SK-N-SH (cell line): ENCODE measurements around the gene SCN9A. TPM values are rescaled to one million over a fixed set of nuclear protein-coding genes. Genes with fewer than 3 reads are reported as not detected.
A peak's percentile ranks its signal among the peaks of the same experiment; 100 is the strongest.

Experiments
- CTCF ChIA-PET: fragments of 300-600, 350-600 bp; formaldehyde crosslinking; extraction: SDS; loops from one replicate; lab custom pipeline; 2021; lab: Yijun Ruan, JAX
- POLR2A ChIA-PET: fragments of 350-600 bp; sonication (Branson Sonifier 250); formaldehyde crosslinking; extraction: SDS; loops from one replicate; lab custom pipeline; 2020; ENCODE audit warnings: antibody characterized with exemption, inconsistent platforms; lab: Yijun Ruan, JAX
- DNase-seq: peaks from one replicate; pipeline ENCODE4 v3.0.0; 2012
- H2AFZ ChIP-seq: fragments of 200-600 bp; sonication (generic); 2 replicates; pipeline ENCODE4 v1.8.1; 2016; ENCODE audit warnings: antibody characterized with exemption, mild to moderate bottlenecking, low read depth
- H3F3A ChIP-seq: fragments of 200-600 bp; sonication (generic); replicated peaks from 2 replicates; pipeline ENCODE3; 2016; ENCODE audit warnings: antibody characterized with exemption, mild to moderate bottlenecking; ENCODE audit not compliant: insufficient read depth
- H3K27ac ChIP-seq, 2 experiments: fragments of 200-500 bp in 1 of 2; fragments of 200-600 bp in 1 of 2; sonication (Bioruptor generic) in 1 of 2; sonication (generic), shearing (Covaris generic) in 1 of 2; 2 replicates each; pipeline versions ENCODE4 v1.5.1 to v1.6.1; 2014 to 2016; ENCODE audit warnings: low read depth in 2 of 2, inconsistent platforms in 1 of 2, low read length in 1 of 2, mild to moderate bottlenecking in 1 of 2, mixed read lengths in 1 of 2
- H3K27me3 ChIP-seq: fragments of 200-600 bp; sonication (generic), shearing (Covaris generic); 2 replicates; pipeline ENCODE4 v1.6.1; 2016; ENCODE audit warnings: mixed run types; ENCODE audit not compliant: insufficient read depth
- H3K36me3 ChIP-seq, 2 experiments: fragments of 200-500 bp in 1 of 2; fragments of 200-600 bp in 1 of 2; sonication (Bioruptor generic) in 1 of 2; sonication (generic) in 1 of 2; replicated peaks in 1 of 2; 2 replicates each; pipeline versions ENCODE3 to v1.5.1; 2014 to 2016; ENCODE audit warnings: low read length in 1 of 2, mild to moderate bottlenecking in 1 of 2; ENCODE audit not compliant: insufficient read depth in 2 of 2, control insufficient read depth in 1 of 2
- H3K4me1 ChIP-seq, 2 experiments: fragments of 200-500 bp in 1 of 2; fragments of 200-600 bp in 1 of 2; sonication (Bioruptor generic) in 1 of 2; sonication (generic), shearing (Covaris generic) in 1 of 2; 2 replicates each; pipeline versions ENCODE4 v1.5.1 to v1.6.1; 2014 to 2016; ENCODE audit warnings: low read depth in 1 of 2, low read length in 1 of 2, mixed run types in 1 of 2; ENCODE audit not compliant: insufficient read depth in 2 of 2, control insufficient read depth in 1 of 2
- H3K4me2 ChIP-seq: fragments of 200-600 bp; sonication (generic), shearing (Covaris generic); 2 replicates; pipeline ENCODE4 v1.6.1; 2017; ENCODE audit warnings: mixed run types
- H3K4me3 ChIP-seq, 2 experiments: fragments of 200-500 bp in 1 of 2; fragments of 200-600 bp in 1 of 2; sonication (Bioruptor generic) in 1 of 2; sonication (generic), shearing (Covaris generic) in 1 of 2; 2 replicates each; pipeline versions ENCODE4 v1.5.1 to v1.8.1; 2014 to 2016; ENCODE audit warnings: low read depth in 2 of 2, inconsistent platforms in 1 of 2, low read length in 1 of 2, mild to moderate bottlenecking in 1 of 2, mixed read lengths in 1 of 2, moderate library complexity in 1 of 2
- H3K79me2 ChIP-seq: fragments of 200-600 bp; sonication (generic); 2 replicates; pipeline ENCODE4 v1.8.1; 2017; ENCODE audit warnings: mild to moderate bottlenecking; ENCODE audit not compliant: insufficient read depth
- H3K9ac ChIP-seq: fragments of 200-600 bp; sonication (generic); 2 replicates; pipeline ENCODE4 v1.6.1; 2017; ENCODE audit warnings: mixed run types
- H3K9me2 ChIP-seq: fragments of 200-600 bp; sonication (generic); 2 replicates; pipeline ENCODE4 v1.6.1; 2017; ENCODE audit warnings: mixed run types
- H3K9me3 ChIP-seq: fragments of 200-600 bp; sonication (generic); 2 replicates; pipeline ENCODE4 v1.6.1; 2017; ENCODE audit warnings: mixed run types, mild to moderate bottlenecking, moderate library complexity
- H4K20me1 ChIP-seq: fragments of 200-600 bp; sonication (generic); 2 replicates; pipeline ENCODE4 v1.6.1; 2017; ENCODE audit warnings: mild to moderate bottlenecking, mixed run types; ENCODE audit not compliant: insufficient read depth
- CHD2 ChIP-seq: fragments of 150-350 bp; IDR thresholded peaks from 2 replicates; pipeline ENCODE4 v1.6.1; 2018; ENCODE audit warnings: low read length; ENCODE audit not compliant: partially characterized antibody
- EP300 ChIP-seq, 2 experiments: IDR thresholded peaks; 2 replicates each; pipeline versions ENCODE4 v1.4.0 to v1.6.1; 2012; ENCODE audit warnings: borderline replicate concordance in 1 of 2, low read depth in 1 of 2, low read length in 1 of 2
- FOSL2 ChIP-seq: IDR thresholded peaks from 2 replicates; pipeline ENCODE4 v1.4.0; 2012; ENCODE audit warnings: low read depth, mild to moderate bottlenecking, moderate library complexity, borderline replicate concordance
- FOXJ3 ChIP-seq: sonication (generic); formaldehyde crosslinking; IDR thresholded peaks from 2 replicates; pipeline ENCODE4 v1.5.1; 2020; ENCODE audit warnings: mild to moderate bottlenecking, missing genetic modification reagents
- GABPA ChIP-seq: IDR thresholded peaks from 2 replicates; pipeline ENCODE4 v1.4.0; 2012; ENCODE audit warnings: low read depth, mild to moderate bottlenecking
- GATA2 ChIP-seq: sonication (generic); formaldehyde crosslinking; IDR thresholded peaks from 2 replicates; pipeline ENCODE4 v1.5.0; 2020; ENCODE audit warnings: mild to moderate bottlenecking, missing genetic modification reagents
- JUND ChIP-seq: IDR thresholded peaks from 2 replicates; pipeline ENCODE4 v1.4.0; 2012
- MXI1 ChIP-seq: IDR thresholded peaks from 2 replicates; pipeline ENCODE4 v1.6.1; 2012; ENCODE audit warnings: mild to moderate bottlenecking, low read depth, low read length, improper control_type of control experiment
- NRF1 ChIP-seq: IDR thresholded peaks from 2 replicates; pipeline ENCODE4 v1.6.1; 2012; ENCODE audit warnings: low read depth, mild to moderate bottlenecking, low read length
- POLR2AphosphoS5 ChIP-seq: IDR thresholded peaks from 2 replicates; pipeline ENCODE4 v1.6.1; 2012; ENCODE audit warnings: low read depth, low read length
- RCOR1 ChIP-seq: fragments of 150-350 bp; IDR thresholded peaks from 2 replicates; pipeline ENCODE4 v1.6.1; 2017; ENCODE audit warnings: antibody characterized with exemption, low read length
- RFX5 ChIP-seq: IDR thresholded peaks from 2 replicates; pipeline ENCODE4 v1.6.1; 2012; ENCODE audit warnings: mild to moderate bottlenecking, improper control_type of control experiment, low read length
- SIN3A ChIP-seq: IDR thresholded peaks from 2 replicates; pipeline ENCODE4 v1.6.1; 2012; ENCODE audit warnings: low read depth, mild to moderate bottlenecking, low read length, moderate library complexity, borderline replicate concordance
- TAF1 ChIP-seq: IDR thresholded peaks from 2 replicates; pipeline ENCODE4 v1.6.1; 2012; ENCODE audit warnings: low read depth, mild to moderate bottlenecking, low read length, moderate library complexity, borderline replicate concordance
- TCF12 ChIP-seq: IDR thresholded peaks from 2 replicates; pipeline ENCODE4 v1.4.0; 2012
- WGBS: methylation state at CpG from one replicate; pipeline ENCODE4 v1.1.6; 2017; ENCODE audit warnings: low lambda C conversion rate; 5-methylcytosine and 5-hydroxymethylcytosine counted together
- polyA plus RNA-seq, 3 experiments: library from polyadenylated mRNA; depleted of rRNA; stranded (reverse); fragments of >200 nt; gene quantifications; 2 replicates each; pipeline ENCODE4 v1.2.3, GENCODE V29; 2012
- TF ChIP-seq, protein P1 (sequence below): IDR thresholded peaks from 2 replicates; pipeline ENCODE4 v1.4.0; 2012; ENCODE audit warnings: low read depth, borderline replicate concordance
- TF ChIP-seq, protein P2 (sequence below): IDR thresholded peaks from 2 replicates; pipeline ENCODE4; 2012
- TF ChIP-seq, protein P3 (sequence below): IDR thresholded peaks from 2 replicates; pipeline ENCODE4 v1.4.0; 2012; ENCODE audit warnings: low read depth

Gene SCN9A
- 5.9 and 7.8 TPM in 2 replicates for polyA plus RNA-seq (2012; rRNA removed)
- 7.2 and 7.3 TPM in 2 replicates for polyA plus RNA-seq (2012; cell fraction: cytosol; rRNA removed)
- 6.0 and 12.7 TPM in 2 replicates for polyA plus RNA-seq (2012; cell fraction: nucleus; rRNA removed)

DNA sequence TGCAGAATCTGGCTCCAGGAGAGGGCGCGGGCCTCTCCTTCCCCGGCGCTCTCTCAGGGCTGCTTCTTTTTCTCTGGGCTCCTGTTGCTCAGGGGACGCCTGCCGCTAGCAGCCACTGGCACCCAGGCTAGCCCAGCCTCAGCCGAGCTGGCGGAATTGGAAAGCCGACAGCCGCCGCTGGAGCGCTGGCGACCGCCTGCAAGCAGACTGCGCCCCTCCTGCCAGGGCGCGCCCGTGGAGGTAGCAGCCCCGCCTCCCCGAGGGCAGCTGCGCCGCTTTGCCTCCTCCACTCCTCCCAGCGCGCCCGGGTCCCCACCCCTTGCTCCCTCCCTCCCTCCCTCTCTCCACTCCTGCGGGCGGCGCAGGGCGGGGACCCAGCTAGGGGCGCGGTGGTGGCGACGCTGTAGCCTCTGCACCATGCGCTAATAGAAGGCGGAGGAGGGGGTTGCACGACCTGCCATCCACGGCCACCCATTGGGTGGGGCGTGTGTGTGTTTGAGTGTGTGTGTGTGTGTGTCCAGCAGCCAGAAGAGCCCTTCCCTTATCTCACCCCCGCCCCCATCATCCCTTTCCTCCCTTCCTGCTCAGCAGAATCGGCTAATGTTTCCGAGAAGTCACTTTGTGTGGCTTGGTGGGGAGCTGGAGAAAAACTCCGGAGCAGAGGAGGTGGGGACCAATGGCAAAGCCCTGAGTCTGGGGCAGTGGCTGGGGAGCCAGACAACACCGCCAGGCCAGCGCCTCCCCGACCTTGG lies at the start of gene SCN9A:
Gene SCN9A (minus strand): TSS at position 209 of the 752 bp plus-strand sequence. CDS start 64,188 bp downstream, outside the sequence.
- Histone ChIP-seq H3K9me3 (no peaks in the 10 kb centered on the region), H3K4me1 (peaks cover 4 to 5% of the 10 kb centered on the region in 2 experiments; a peak in 2 of 4 replicates), H3K4me2 (peak within 1 kb of the TSS; percentile 90), H3K9ac (peak within 1 kb of the TSS; percentile 75), H3K9me2 (no peaks in the 10 kb centered on the region), H3K27me3 (no peaks in the 10 kb centered on the region), H3F3A (no peaks in the 10 kb centered on the region), H3K4me3 (peak within 1 kb of the TSS; percentile 70 to 87), H2AFZ (peak within 1 kb of the TSS; percentile 89), H3K36me3 (no peaks in the 10 kb centered on the region)
- peak; percentile 93 for DNase-seq
- TF ChIP-seq POLR2AphosphoS5 (peak; percentile 61; the same call in 1 of the 2 replicates), CHD2 (peak; percentile 64), GATA2 (CRISPR knock-in tag) (peak; percentile 35), TCF12 (peak; percentile 24; the same call in 1 of the 2 replicates), NRF1 (peak; percentile 42), MXI1 (peak; percentile 77; the same call in 1 of the 2 replicates), EP300 (IDR thresholded peaks at IDR 0.05; ENCODE audit: borderline replicate concordance in 1 of 2, low read depth in 1 of 2, low read length in 1 of 2) (peak in 1 of 2 experiments; percentile 43; a peak in 1 of 4 replicates), SIN3A (peak; percentile 31; the same call in 1 of the 2 replicates), RCOR1 (peak; percentile 50; the same call in 1 of the 2 replicates), RFX5 (no peak), FOXJ3 (CRISPR knock-in tag) (peak; percentile 57), JUND (no peak), TAF1 (peak; percentile 80), FOSL2 (no peak), GABPA (no peak)
- TF ChIP-seq, protein P1, sequence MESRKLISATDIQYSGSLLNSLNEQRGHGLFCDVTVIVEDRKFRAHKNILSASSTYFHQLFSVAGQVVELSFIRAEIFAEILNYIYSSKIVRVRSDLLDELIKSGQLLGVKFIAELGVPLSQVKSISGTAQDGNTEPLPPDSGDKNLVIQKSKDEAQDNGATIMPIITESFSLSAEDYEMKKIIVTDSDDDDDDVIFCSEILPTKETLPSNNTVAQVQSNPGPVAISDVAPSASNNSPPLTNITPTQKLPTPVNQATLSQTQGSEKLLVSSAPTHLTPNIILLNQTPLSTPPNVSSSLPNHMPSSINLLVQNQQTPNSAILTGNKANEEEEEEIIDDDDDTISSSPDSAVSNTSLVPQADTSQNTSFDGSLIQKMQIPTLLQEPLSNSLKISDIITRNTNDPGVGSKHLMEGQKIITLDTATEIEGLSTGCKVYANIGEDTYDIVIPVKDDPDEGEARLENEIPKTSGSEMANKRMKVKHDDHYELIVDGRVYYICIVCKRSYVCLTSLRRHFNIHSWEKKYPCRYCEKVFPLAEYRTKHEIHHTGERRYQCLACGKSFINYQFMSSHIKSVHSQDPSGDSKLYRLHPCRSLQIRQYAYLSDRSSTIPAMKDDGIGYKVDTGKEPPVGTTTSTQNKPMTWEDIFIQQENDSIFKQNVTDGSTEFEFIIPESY, result no peak
- TF ChIP-seq, protein P2, sequence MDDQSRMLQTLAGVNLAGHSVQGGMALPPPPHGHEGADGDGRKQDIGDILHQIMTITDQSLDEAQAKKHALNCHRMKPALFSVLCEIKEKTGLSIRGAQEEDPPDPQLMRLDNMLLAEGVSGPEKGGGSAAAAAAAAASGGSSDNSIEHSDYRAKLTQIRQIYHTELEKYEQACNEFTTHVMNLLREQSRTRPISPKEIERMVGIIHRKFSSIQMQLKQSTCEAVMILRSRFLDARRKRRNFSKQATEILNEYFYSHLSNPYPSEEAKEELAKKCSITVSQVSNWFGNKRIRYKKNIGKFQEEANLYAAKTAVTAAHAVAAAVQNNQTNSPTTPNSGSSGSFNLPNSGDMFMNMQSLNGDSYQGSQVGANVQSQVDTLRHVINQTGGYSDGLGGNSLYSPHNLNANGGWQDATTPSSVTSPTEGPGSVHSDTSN, result no peak
- TF ChIP-seq, protein P3, sequence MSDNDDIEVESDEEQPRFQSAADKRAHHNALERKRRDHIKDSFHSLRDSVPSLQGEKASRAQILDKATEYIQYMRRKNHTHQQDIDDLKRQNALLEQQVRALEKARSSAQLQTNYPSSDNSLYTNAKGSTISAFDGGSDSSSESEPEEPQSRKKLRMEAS, result peak; percentile 81; the same call in 1 of the 2 replicates
- TF ChIP-seq, all 33 proteins: peak for 12
- WGBS, result 2% methylated on average over 20 of the region's 45 CpGs
- Histone ChIP-seq H3K79me2 (peaks cover 28% of the 10 kb centered on the region), H3K27ac (peak within 1 kb of the TSS; percentile 69 to 91), H4K20me1 (no peaks in the 10 kb centered on the region)
- POLR2A ChIA-PET, result interaction anchor here (0.6 to 1.5 kb wide), 4 partner anchors 15 to 1732 kb away, joined by 3 to 4 read pairs (median 3); partner anchors contain the start of gene SCN7A
- CTCF ChIA-PET, result interaction anchor here (0.6 to 4.0 kb wide), 13 partner anchors 10 to 1744 kb away, joined by 3 to 28 read pairs (median 3); partner anchors contain the start of gene SCN7A
